CD4-positive, alpha-beta T cell treated with Interleukin-15 for 1 hour (primary cell): ENCODE measurements around the gene GJB4.
"Not testable (repeated sequence)": the region's sequence is repeated elsewhere in the genome, so short reads cannot be mapped to it uniquely, and the experiment has no call there.

Source experiments
- DNase-seq: peaks from one replicate; pipeline ENCODE4 v3.0.0-alpha.2; 2020

GJB4 gene

DNA sequence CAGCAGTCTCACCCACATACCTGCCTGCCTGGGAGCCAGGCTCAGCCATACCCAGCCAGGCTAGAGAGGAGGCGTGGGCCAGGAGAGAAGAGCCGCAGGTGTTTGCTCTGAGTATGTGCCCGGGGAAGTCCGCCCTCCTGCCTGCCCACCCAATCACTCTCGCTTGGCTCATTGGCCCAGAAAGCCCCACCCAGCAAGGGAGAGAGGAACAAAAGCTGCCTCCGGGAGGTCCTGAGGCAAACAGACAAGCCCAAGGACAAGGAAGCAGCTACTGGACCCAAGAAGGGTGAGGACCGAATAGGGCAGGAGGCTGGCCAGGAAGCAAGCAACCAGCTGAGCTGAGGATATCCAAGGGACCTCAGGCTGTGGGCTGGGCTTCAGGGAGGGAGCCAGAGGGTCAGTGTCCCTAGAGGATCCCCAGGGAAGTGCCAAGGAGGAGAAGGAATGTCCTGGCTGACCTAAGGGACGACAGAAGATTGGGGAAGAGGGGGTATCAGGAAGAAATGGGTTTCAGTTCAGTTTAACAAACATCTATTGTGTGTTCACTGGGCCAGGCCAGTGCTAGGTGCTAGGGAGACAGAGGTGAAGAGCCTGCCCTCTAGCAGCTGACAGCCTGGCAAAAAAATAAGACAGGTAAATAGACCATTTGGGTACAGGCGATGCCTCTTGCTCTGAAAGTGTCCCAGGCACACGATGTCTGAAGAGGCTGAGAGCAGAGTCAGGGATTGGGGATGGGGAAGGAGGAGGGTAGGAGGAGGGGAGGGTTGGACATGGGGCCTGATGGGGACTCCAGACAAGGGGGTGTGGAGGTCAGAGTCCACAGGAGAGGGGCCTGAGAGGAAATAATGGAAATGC lies at the start of gene GJB4:
TSS of gene GJB4 (plus strand) at position 238 of the 855 bp plus-strand sequence. CDS start 1,515 bp downstream, outside the sequence.
- DNase-seq: no peak

DNA sequence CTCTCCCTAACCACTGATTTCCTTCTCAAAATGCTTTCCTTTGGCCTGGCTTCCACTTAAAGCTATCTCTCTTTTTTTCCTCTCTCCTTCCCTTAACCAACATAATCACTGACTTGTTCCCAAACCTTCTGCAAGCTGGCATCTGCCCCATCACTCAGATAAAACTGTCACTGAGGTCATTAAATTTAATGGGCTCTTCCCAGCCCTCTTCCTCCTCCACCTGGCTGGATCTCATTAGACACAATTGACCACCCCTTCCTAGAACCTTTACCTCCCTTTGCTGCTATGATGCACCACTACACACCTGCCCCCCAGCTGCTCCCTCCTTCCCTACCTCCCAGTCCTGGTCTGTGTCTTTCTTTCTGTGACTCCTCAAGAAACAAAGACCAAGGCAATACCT lies 48.7 kb upstream of the GJB4 start:
- DNase-seq: no peak

DNA sequence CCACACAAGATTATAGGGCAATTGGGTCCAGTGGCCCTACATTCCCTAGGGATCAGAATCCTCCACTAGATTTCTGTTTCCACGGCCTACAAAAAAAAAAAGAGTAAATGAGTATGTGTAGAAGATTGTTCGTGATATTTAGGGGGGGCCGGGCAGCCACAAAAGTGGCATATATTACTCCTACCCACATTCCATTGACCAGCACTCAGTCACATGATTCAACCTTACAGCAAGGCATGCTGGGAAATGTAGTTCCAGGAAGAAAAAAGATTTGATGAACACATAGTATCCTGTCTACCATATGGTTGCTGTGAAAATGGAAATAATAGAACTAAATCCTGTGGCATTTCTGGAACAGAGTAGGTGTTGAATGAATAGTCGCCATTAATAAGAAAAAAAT lies 48.1 kb upstream of the GJB4 start:
- no peak for DNase-seq

DNA sequence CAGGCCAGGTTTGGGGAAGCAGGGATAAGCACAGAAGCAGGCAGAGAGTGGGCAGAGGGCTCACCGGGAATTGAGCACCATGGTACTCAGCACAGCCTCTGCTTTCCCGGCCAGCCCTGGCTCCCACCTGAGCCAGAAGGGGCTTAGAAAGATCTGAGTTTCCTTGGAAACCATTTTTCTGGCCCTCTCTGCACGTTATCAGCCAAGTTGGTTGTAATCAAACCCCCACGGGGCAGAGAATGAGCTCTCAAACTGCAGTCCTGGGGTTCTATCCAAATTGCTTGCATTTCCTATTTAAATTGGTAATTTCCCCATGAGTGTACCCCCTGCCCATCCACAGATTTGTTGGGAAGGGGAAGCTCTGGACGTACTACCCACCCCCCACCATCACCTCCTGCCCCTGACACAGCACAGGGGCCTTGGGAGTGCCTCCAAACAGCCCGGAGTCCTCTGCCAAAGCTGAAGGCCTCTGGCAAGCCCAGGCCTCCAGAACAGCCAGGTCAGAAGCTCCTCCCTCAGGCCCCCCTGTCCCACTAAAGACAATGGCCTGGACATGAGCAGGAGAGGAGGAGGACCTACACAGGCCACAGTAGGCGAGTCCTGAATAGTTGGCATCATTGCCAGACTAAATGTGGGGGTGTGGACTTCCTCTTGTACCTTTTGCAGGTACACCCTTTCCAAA lies 47.4 kb upstream of the GJB4 start:
- no peak for DNase-seq

DNA sequence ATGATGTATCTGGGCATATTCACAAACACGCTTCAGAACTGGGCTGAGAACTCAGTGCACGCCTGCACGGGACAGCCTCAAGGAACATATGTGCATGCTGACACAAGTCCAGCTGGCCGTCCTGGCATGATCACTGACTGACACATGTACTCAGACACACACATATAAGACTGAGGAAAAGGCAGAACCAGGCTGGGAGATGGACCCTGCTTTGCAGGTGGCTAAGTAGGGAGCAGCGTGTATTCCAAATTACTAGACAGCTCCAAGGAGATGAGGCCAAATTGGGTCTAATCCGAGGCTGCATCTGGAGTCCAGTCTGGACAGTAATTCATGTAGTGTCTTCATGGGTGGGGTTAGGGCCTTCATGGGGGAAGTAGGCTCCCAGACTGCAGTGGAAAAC lies 46.1 kb upstream of the GJB4 start:
- DNase-seq: no peak

DNA sequence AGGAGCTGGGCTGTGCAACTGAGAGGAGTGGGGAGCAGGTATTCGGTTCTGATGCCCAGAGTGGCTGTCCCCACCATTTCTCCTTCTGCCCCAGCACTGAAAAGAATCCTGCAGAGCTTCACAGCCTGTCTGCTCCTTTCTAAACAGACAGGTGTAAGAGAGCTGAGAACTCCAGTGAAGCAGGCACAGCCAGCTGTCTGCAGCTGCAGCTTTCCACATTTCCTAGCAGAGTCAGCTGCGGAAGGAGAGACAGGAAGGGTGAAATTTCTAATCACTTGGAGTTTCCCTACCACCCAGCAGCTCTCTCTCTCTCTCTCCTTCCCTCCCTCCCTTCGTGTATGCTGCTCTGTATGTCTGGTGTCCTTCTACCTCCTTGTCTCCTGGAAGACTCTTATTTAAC lies 45.2 kb upstream of the GJB4 start:
- no peak for DNase-seq

DNA sequence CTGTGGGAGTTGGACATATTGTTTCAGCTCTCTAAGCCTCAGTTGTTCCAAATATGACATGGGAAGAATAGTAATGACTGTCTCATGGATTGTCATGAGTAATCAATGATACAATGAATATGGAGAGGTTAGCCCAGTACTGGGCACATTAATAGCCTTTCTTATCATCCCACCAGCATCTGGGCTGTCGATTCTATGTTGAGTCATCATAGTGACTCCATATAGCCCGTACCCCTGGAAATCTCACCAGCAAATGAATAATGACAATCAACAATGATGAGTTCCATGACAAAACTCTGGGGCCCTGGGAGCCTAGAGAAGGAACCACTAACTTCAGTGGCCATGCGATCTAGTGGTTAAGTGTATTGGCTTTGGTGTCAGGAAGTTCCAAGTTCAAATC lies 44.4 kb upstream of the GJB4 start:
- no peak for DNase-seq

DNA sequence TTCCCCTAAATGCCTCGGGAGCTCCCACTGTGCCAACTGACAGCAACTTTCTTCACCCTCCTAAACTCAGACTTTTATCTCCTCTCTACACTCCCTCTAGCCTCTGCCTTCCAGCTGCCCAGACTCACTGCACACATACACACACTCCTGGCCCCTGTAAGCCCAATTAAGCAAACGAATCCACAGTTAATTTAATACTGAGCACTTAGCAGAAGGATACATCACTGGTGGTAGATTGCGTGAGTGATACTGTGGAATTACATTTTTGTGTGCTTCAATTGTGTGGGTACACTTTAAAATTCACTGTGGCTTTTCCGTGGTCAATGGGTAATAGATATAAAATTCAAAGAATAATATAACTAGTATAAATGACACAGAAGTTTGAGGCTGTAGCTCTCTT lies 38.3 kb upstream of the GJB4 start:
- DNase-seq: no peak

DNA sequence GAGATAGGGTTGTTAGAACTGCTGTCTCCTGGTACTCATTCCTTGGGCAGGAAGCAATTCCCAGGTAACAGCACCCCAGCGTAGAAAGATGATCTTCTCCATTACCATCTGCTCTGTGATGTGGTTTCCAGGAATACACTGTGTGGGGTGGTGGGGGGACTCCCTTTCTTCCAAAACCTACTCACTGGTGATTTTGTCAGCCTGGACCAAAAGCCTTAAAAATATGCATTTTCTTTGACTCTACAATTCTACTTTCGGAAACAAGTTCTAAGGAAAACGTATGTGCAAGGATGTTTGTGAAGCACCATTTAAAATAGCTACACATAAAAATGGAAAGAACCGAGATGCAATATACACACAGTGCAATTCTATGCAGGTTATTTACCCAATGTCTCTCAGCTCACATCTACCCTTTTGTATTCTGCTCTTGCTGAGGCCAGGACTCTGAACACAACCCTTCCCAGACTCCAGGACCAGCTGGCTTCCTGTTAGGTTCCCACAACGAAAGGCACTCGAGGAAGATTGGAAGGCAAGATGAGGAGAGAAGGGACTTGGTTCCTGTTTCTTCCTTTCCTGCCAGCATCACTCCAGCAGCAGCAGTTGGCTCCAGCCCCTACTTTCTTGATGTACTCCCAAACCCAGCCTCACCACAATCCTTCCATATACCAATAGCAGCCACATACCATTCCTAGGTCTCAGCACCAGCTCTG lies 37.7 kb upstream of the GJB4 start:
- DNase-seq: no peak

DNA sequence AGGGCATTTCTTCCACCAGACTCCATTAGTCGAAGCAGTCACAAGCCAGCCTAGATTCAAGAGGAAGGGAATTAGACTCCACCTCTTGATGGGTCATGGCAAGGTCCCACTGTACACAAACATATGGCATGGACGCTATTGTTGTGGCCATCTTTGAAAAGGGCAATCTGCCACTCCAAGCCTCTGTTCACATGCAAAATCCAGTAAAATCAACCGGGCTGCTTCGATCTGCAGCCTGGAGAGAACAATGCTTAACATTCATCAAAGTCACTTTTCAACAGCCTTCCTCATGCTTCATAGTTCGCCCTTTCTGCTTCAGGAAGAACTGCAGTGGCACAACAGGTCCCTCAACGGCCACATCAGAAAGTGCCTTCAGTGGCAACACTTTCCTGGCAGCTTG lies 32.7 kb upstream of the GJB4 start:
- DNase-seq: no peak

DNA sequence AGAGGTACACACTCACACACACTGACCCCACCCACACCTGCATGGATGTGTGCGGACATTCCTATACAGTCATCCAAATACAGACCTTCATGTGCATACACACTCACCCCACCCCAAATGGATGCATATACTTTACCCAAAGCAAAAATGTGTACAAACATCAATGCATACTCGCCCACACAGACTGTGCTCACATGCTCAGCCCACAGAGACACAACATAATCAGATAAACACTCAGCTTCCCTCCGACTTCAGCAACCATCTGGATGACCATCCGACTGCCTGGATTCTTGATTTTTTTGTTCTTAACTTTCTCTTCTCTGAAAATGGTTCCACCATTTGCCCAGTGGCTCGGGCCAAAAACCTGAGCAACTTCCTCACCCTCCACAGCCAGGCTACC lies 29.1 kb upstream of the GJB4 start:
- no peak for DNase-seq

DNA sequence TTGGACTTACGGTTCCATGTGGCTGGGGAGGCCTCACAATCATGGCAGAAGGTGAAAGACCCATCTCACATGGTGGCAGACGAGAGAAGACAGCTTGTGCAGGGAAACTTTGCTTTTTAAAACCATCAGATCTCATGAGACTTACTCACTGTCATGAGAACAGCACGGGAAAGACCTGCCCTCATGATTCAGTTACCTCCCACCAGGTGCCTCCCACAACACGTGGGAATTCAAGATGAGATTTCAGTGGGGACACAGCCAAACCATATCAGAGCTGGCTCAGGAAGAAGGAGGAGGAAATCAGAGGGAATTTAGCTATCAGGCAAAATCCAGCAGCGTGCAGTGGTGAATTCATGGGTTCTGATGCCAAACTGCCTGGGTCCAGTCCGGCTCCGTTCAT lies 26.7 kb upstream of the GJB4 start:
- not testable (repeated sequence) for DNase-seq

DNA sequence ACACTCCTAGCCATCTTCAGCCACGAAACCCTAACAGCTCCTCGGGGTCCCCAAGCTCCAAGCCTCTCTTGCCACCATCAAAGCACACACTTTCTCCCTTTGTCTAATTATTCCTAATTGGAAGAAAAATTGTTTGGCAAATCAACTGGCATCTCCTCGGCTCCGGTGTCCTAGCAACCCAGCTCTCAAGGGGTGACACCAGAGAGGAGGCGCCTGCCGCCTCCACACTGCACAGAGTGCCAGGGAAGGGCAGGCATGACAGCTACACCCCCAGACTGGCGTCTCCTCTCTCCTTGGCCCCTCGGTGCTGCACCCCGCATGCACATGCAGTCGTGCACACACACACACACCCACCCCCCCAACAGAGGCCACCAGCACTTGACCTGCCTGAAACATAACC lies 22.8 kb upstream of the GJB4 start:
- DNase-seq: no peak

DNA sequence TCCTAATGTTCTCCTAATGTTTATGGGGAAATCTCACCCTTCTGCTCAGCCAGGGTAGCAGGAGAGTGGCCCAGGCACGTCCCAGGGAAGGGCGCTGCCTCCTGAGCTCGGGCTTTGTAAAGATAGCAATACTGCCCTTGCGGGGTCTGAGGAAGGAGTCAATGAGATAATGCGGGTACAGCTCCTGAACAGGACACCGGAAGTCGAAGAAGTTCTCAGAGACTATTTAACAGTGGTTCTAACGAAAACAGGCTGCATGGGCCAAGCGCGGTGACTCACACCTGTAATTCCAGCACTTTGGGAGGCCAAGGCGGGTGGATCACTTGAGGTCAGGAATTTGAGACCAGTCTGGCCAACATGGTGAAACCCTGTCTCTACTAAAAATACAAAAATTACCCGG lies 22.3 kb upstream of the GJB4 start:
- DNase-seq: not testable (repeated sequence)

DNA sequence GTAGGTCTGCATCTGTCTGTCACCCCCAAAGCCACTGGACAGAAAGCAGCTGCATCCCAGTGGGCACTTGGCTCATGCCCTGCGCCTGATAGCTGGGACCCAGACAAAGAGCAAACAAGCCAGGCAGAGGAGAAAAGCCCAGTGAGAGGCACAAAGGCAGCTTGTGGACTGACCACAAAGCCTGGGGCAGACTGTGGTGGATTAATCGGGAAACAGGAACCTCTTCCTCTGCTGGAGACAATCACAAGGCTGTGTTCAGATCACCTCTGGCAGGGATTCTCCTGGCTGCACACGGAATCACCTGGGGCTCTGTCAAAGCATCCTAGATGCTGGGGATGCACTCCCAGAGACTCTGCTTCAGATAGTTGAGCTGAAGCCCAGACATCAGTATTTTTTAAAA lies 19.9 kb upstream of the GJB4 start:
- no peak for DNase-seq

DNA sequence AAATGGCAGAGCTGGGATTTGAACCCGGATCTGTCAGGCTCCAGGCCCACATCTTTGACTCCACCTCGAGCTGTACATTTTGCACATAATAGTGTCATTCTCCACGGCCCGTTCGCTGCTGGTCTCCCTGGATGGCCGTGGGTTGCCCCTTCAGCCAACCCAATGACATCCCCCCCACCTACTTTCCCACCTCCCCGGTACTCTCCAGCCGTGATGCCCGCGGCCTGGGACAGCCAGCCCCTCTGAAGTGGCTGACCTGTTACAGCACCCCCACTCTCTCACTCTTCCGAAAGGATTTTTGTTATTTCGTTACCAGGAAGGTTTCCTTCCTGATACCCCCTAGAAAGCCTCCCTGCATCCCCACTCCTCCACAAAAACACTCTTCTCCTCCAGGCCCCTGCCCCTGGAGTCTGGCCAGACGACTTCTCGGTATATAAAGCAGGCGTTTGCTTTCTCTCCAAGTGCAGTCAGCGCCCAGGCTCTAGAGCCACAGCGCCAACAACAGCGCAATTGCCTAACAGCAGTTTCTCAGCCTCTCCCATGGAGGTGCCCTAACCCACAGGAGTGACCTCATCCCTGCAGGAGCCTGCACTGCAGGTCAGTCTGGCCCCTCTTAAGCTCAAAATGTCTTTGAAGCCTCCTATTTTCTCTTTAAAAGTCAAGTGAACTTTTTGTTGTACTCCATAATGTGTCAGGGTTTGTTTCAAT lies 19.2 kb upstream of the GJB4 start:
- DNase-seq: no peak

DNA sequence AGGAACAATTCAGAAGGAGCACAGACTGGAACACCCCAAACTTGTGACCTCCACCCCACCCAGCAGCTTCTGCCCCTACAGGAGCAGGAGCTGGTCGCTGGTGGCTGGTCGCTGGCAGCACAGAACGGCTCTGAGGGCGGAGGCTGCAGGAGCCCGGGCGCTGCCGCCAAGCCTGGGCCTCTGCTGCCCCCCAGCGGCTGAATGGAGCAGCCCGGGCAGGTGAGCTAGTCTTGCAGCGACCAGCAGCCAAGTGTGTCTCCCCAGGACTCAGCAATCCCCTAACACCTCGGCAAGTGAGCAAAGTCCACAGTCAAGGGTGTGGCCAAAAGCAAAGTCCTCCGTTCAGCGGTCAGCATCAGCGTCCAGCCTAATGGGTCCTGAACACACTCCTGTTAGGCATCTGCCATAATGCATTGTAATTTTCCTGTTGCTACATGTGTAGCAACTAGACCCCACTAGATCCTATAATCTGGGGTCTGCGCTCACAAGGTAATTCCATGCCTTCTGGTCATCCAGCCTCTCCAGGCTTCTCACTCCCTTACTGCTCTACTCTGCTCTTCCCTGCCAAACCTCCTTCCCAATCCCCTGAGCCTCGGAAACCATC lies 16.8 kb upstream of the GJB4 start:
- peak; percentile 42 for DNase-seq

DNA sequence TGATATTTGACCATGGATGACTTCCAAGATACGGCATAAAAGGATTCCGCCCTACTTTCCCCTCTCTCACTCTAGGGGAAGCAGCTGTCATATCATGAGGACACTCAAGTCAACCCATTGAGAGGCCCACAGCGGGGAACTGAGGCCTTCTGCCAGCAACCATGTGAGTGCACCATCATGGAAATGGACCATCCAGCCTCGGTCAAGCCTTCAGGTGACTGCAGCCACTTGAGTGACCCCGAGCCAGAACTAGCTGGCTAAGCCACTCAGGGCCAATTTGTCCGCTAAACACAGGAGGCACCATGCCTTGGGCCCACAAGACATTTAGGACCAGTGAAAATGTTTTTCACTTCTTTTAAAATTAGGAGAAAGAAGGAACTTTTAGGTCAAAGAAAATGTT lies 15.8 kb upstream of the GJB4 start:
- no peak for DNase-seq

DNA sequence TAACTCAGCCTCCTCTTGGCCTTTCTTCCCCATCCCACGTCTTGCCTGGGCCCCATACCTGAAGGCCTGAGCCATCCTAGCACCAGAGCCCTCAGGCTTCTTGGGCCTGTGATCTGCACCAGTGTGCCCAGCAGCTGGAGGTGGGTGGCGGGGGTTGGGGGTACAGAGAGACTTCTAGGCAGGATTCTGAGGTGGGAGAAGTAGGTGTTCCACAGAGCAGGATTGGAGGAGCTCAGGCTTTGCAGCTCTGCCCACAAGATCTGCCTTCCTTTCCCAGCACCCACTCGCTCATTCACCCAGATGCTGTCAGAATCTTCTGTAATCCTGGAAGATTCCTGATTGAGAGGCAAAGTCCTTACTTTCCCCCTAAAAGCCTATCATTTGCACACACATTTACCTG lies 14.7 kb upstream of the GJB4 start:
- no peak for DNase-seq

DNA sequence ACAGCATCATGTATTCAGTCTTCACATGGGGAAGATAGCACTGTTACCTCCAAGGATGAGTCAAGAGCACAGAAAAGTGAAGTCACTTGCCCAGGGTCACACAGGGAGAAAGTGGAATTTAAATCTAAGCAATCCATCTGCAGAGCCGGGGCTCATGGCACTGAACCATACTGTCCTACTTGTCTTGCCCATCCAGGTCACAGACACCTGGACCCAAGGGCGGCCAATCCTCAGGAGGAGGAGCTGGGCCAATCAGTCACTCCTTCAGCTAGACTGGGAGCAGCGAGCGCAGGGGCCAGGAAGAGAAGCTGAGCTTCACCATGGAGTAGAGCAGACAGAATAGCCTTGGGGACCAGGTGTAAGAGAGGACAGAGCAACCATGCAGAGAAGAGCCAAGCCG lies 13.9 kb upstream of the GJB4 start:
- no peak for DNase-seq

DNA sequence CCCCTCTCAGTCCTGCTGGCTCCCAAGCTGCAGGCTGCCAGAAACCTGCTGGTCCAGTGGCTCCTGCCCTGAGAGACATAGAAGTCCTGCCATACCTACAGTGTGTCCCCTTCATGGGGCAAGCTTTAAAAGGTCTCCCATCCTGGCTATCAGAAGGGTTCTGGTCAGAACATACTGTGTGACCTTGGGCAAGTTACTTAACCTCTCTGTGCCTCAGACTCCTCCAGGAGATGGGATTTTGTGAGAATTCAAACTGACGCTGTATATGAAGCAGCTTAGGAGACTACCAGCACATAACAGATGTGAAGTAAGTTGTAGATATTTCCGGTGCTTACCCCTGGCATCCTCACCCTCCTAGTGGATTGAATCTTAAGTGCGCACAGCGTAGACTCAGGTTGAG lies 13.4 kb upstream of the GJB4 start:
- DNase-seq: no peak

DNA sequence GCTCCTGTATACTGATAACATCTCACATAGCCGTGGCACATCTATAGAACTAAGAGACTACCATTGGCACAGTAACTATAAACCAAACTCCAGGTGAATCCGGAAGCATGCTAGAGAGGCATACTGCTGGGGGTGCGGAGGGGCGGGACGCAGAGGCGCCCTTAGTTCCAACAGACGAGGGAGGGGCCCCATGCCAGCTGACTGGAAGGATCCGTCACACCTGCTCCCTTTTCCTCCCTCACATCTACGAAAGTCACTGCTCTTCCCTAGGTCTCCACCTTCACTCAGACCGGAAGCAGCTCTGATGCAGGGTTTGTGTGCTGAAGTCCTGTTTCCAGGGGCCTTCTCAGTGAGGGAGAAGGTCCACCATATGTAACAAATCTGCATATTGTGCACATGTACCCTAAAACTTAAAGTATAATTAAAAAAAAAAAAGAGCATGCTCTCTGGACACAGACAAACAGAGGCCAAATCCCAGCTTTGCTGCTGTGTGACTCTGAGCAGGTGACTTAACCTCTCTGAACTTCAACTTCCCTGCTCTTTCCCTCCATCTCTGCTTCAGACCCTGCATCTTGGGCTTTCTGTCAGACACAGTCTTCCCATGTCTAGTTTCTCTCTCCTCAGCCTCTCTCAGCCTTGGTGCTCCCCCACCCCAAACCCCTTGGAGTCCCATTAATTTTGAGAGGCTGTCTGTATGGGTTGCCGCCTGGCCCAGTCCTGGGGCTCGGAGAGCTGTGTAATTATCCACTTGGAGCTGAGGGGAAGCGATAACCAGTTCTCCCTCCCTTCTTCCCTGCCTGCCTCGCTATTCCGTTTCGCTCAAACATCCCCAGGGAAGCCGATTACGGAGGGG lies 12.5 kb upstream of the GJB4 start:
- no peak for DNase-seq
